H1 (cell line): ENCODE measurements around the gene CCDC154. TPM values are rescaled to one million over a fixed set of nuclear protein-coding genes. Genes with fewer than 3 reads are reported as not detected.

ENCODE experiments used
- CTCF ChIA-PET: fragments of 300-600 bp; sonication (Branson Sonifier 250); formaldehyde crosslinking; loops from one replicate; lab custom pipeline; 2021; ENCODE audit not compliant: partially characterized antibody; lab: Charles Lee
- POLR2A ChIA-PET: fragments of 300-600 bp; sonication (Branson Sonifier 250); formaldehyde crosslinking; loops from one replicate; lab custom pipeline; 2021; ENCODE audit warnings: inconsistent platforms; ENCODE audit not compliant: partially characterized antibody; lab: Charles Lee
- DNase-seq, 2 experiments: peaks; one replicate each; pipeline versions ENCODE4 v3.0.0 to v3.0.0-alpha.2; 2010 to 2022; ENCODE audit warnings: low spot score in 2 of 2, low read depth in 1 of 2, mixed read lengths in 1 of 2
- FAIRE-seq: peaks from 2 replicates; lab custom pipeline; 2011; peaks lifted over from hg19 to GRCh38; lab: Jason Lieb, UNC
- H2AFZ ChIP-seq: 2 replicates; pipeline ENCODE4 v1.8.1; 2012; ENCODE audit warnings: low read length, inconsistent platforms
- H2AK5ac ChIP-seq: 2 replicates; pipeline ENCODE4 v1.6.1; 2013; ENCODE audit warnings: low read depth, low read length
- H2BK120ac ChIP-seq: replicated peaks from 2 replicates; pipeline ENCODE3; 2013; ENCODE audit warnings: low read depth, low read length, inconsistent platforms
- H2BK12ac ChIP-seq: 2 replicates; pipeline ENCODE4 v1.6.1; 2013; ENCODE audit warnings: low read depth, low read length
- H2BK15ac ChIP-seq: 2 replicates; pipeline ENCODE4 v1.6.1; 2013; ENCODE audit warnings: low read length
- H2BK20ac ChIP-seq: 2 replicates; pipeline ENCODE4 v1.6.1; 2013; ENCODE audit warnings: low read length
- H2BK5ac ChIP-seq: 2 replicates; pipeline ENCODE4 v1.6.1; 2013; ENCODE audit warnings: low read depth, low read length
- H3K14ac ChIP-seq: 2 replicates; pipeline ENCODE4 v1.6.1; 2013; ENCODE audit warnings: inconsistent platforms; ENCODE audit not compliant: insufficient read length
- H3K18ac ChIP-seq: 2 replicates; pipeline ENCODE4 v1.6.1; 2013; ENCODE audit warnings: low read length; ENCODE audit errors: extremely low read depth
- H3K23ac ChIP-seq: 2 replicates; pipeline ENCODE4 v1.6.1; 2013; ENCODE audit warnings: inconsistent platforms; ENCODE audit not compliant: insufficient read length
- H3K23me2 ChIP-seq: 2 replicates; pipeline ENCODE4 v1.6.1; 2013; ENCODE audit warnings: low read depth, low read length
- H3K27ac ChIP-seq: 2 replicates; pipeline ENCODE4 v1.6.1; 2011; ENCODE audit warnings: low read depth, low read length, inconsistent platforms
- H3K27me3 ChIP-seq, 4 experiments: replicated peaks in 1 of 4; 1 replicate in 1 of 4; 2 replicates in 3 of 4; pipeline versions ENCODE4 v1.6.1 to v1.8.1; 2011 to 2013; ENCODE audit warnings: low read length in 3 of 4, mild to moderate bottlenecking in 3 of 4, inconsistent platforms in 2 of 4, mixed read lengths in 2 of 4, moderate library complexity in 1 of 4; ENCODE audit not compliant: control insufficient read depth in 3 of 4, insufficient read depth in 3 of 4; ENCODE audit errors: extremely low read depth in 1 of 4
- H3K36me3 ChIP-seq, 4 experiments: 2 replicates each; pipeline versions ENCODE4 v1.6.1 to v1.8.1; 2011 to 2013; ENCODE audit warnings: mild to moderate bottlenecking in 4 of 4, low read length in 3 of 4, moderate library complexity in 2 of 4, control low read depth in 1 of 4, inconsistent platforms in 1 of 4; ENCODE audit not compliant: insufficient read depth in 4 of 4, control insufficient read depth in 2 of 4
- H3K4ac ChIP-seq: replicated peaks from 2 replicates; pipeline ENCODE3; 2013; ENCODE audit warnings: low read length, low read depth, mixed read lengths, inconsistent platforms; ENCODE audit not compliant: insufficient read length
- H3K4me1 ChIP-seq, 4 experiments: replicated peaks in 1 of 4; 1 replicate in 1 of 4; 2 replicates in 3 of 4; pipeline versions ENCODE4 v1.6.1 to v1.8.1; 2011 to 2013; ENCODE audit warnings: low read length in 3 of 4, inconsistent platforms in 2 of 4, mixed read lengths in 1 of 4; ENCODE audit not compliant: insufficient read depth in 4 of 4, control insufficient read depth in 3 of 4
- H3K4me2 ChIP-seq, 2 experiments: 2 replicates each; pipeline versions ENCODE4 v1.6.1 to v1.8.1; 2011 to 2013; ENCODE audit warnings: low read depth in 2 of 2, low read length in 2 of 2, control low read depth in 1 of 2, inconsistent platforms in 1 of 2, mild to moderate bottlenecking in 1 of 2; ENCODE audit not compliant: insufficient read depth in 1 of 2
- H3K4me3 ChIP-seq, 4 experiments: fragments of 200-600, 300-600 bp in 1 of 4; sonication (generic), shearing (Covaris generic), sonication (Bioruptor Twin) in 1 of 4; 2 replicates each; pipeline versions ENCODE4 v1.5.1 to v1.8.1; 2011 to 2016; ENCODE audit warnings: low read length in 4 of 4, low read depth in 3 of 4, control low read depth in 2 of 4, inconsistent platforms in 2 of 4, mild to moderate bottlenecking in 2 of 4, mixed read lengths in 1 of 4, moderate library complexity in 1 of 4; ENCODE audit not compliant: insufficient read depth in 2 of 4; ENCODE audit errors: extremely low read depth in 1 of 4
- H3K56ac ChIP-seq: replicated peaks from 2 replicates; pipeline ENCODE3; 2013; ENCODE audit warnings: low read depth, mild to moderate bottlenecking, mixed read lengths, low read length, inconsistent platforms; ENCODE audit not compliant: insufficient read length
- H3K79me1 ChIP-seq: 2 replicates; pipeline ENCODE4 v1.6.1; 2013; ENCODE audit warnings: low read depth, low read length, control low read depth
- H3K79me2 ChIP-seq, 2 experiments: 2 replicates each; pipeline versions ENCODE4 v1.6.1 to v1.8.1; 2012 to 2013; ENCODE audit warnings: low read length in 2 of 2, mild to moderate bottlenecking in 2 of 2, inconsistent platforms in 1 of 2; ENCODE audit not compliant: insufficient read depth in 2 of 2, control insufficient read depth in 1 of 2
- H3K9ac ChIP-seq, 4 experiments: replicated peaks in 1 of 4; 1 replicate in 1 of 4; 2 replicates in 3 of 4; pipeline versions ENCODE4 v1.6.1 to v1.8.1; 2011 to 2013; ENCODE audit warnings: low read depth in 3 of 4, low read length in 3 of 4, control low read depth in 2 of 4, mild to moderate bottlenecking in 2 of 4, moderate library complexity in 2 of 4, inconsistent platforms in 1 of 4; ENCODE audit errors: extremely low read depth in 1 of 4
- H3K9me3 ChIP-seq, 2 experiments: 2 replicates each; pipeline versions ENCODE4 v1.6.1 to v1.8.1; 2012 to 2013; ENCODE audit warnings: mild to moderate bottlenecking in 2 of 2, moderate library complexity in 2 of 2, control low read depth in 1 of 2, inconsistent platforms in 1 of 2, low read depth in 1 of 2, low read length in 1 of 2, mixed read lengths in 1 of 2; ENCODE audit not compliant: insufficient read depth in 2 of 2
- H4K20me1 ChIP-seq, 2 experiments: replicated peaks in 1 of 2; 2 replicates each; pipeline versions ENCODE3 to v1.8.1; 2011 to 2013; ENCODE audit warnings: inconsistent platforms in 2 of 2, low read length in 2 of 2, mild to moderate bottlenecking in 1 of 2; ENCODE audit not compliant: insufficient read depth in 2 of 2, control insufficient read depth in 1 of 2
- H4K5ac ChIP-seq: 2 replicates; pipeline ENCODE4 v1.6.1; 2013; ENCODE audit warnings: low read length, low read depth, mixed read lengths, inconsistent platforms; ENCODE audit not compliant: insufficient read length
- H4K8ac ChIP-seq: 2 replicates; pipeline ENCODE4 v1.8.0; 2013; ENCODE audit warnings: mild to moderate bottlenecking, moderate library complexity, low read length, inconsistent platforms; ENCODE audit not compliant: insufficient read depth; ENCODE audit errors: extremely low read depth
- H4K91ac ChIP-seq: replicated peaks from 2 replicates; pipeline ENCODE3; 2013; ENCODE audit warnings: low read length, mixed read lengths, inconsistent platforms; ENCODE audit not compliant: insufficient read length
- CBX8 ChIP-seq: fragments of 300-800, 300-1000 bp; sonication (generic); IDR thresholded peaks from 2 replicates; pipeline ENCODE4 v1.7.1; 2016; ENCODE audit warnings: low read depth, low read length, borderline replicate concordance
- CHD2 ChIP-seq: IDR thresholded peaks from 2 replicates; pipeline ENCODE4 v1.6.1; 2012; ENCODE audit warnings: low read length, improper control_type of control experiment
- HDAC6 ChIP-seq: IDR thresholded peaks from one replicate; pipeline ENCODE4 v1.7.1; 2012; ENCODE audit warnings: low read depth, mild to moderate bottlenecking, inconsistent platforms, low read length, moderate library complexity
- MAX ChIP-seq: IDR thresholded peaks from 2 replicates; pipeline ENCODE4 v1.6.1; 2012; ENCODE audit warnings: inconsistent platforms
- NANOG ChIP-seq: IDR thresholded peaks from 2 replicates; pipeline ENCODE4 v1.6.1; 2011; ENCODE audit warnings: low read length, low read depth, mild to moderate bottlenecking, inconsistent platforms; ENCODE audit not compliant: insufficient read depth, poor library complexity, severe bottlenecking
- POLR2AphosphoS5 ChIP-seq: IDR thresholded peaks from 2 replicates; pipeline ENCODE4 v1.6.1; 2011; ENCODE audit warnings: low read depth, low read length
- RAD21 ChIP-seq, 2 experiments: IDR thresholded peaks in 1 of 2; conservative IDR thresholded peaks in 1 of 2; 2 replicates each; pipeline ENCODE4 v1.6.1; 2011; ENCODE audit warnings: low read depth in 2 of 2, low read length in 2 of 2, improper control_type of control experiment in 1 of 2, inconsistent platforms in 1 of 2, mild to moderate bottlenecking in 1 of 2, moderate library complexity in 1 of 2
- SP4 ChIP-seq: IDR thresholded peaks from 2 replicates; pipeline ENCODE4 v1.6.1; 2012; ENCODE audit warnings: low read length, inconsistent platforms
- TCF12 ChIP-seq: IDR thresholded peaks from 2 replicates; pipeline ENCODE4 v1.6.1; 2011; ENCODE audit warnings: low read depth, mild to moderate bottlenecking, low read length
- TEAD4 ChIP-seq: IDR thresholded peaks from 2 replicates; pipeline ENCODE4 v1.6.1; 2012; ENCODE audit warnings: low read depth, low read length, inconsistent platforms, mixed read lengths
- YY1 ChIP-seq: IDR thresholded peaks from 2 replicates; pipeline ENCODE4 v1.6.1; 2011; ENCODE audit warnings: low read depth, mild to moderate bottlenecking, low read length
- WGBS, 2 experiments: shearing (Covaris generic) in 1 of 2; methylation state at CpG; one replicate each; pipeline versions ENCODE4 v1.1.6 to v1.1.7; 2013 to 2015; ENCODE audit warnings: low lambda C conversion rate in 2 of 2, mixed read lengths in 2 of 2, inconsistent platforms in 1 of 2, low coverage in 1 of 2, missing lambda C conversion rate in 1 of 2; ENCODE audit not compliant: insufficient replicate concordance in 2 of 2, insufficient coverage in 1 of 2, insufficient read length in 1 of 2; ENCODE audit errors: extremely low coverage in 1 of 2, missing lambda C conversion rate in 1 of 2; 5-methylcytosine and 5-hydroxymethylcytosine counted together
- polyA plus RNA-seq, 7 experiments: library from polyadenylated mRNA; depleted of rRNA in 3 of 7; stranded (reverse) in 5 of 7; unstranded in 2 of 7; fragments of >200 nt in 5 of 7; fragments of 200-250 nt in 2 of 7; gene quantifications; 1 replicate in 5 of 7; 2 replicates in 1 of 7; 4 replicates in 1 of 7; pipeline versions ENCODE4 v1.2.1 to v1.2.3, GENCODE V29; 2011 to 2013; ENCODE audit warnings: missing spikeins in 2 of 7, mixed read lengths in 2 of 7
- total RNA-seq: library from RNA; stranded (reverse); fragmentation: NEBNext Ultra II Directional; extraction: Animal tissue kit (Norgen Biotek cat#: 25700); gene quantifications from 2 replicates; pipeline ENCODE4 v1.2.1, GENCODE V29; 2021

The CCDC154 gene
- total and polyA plus RNA-seq, 2 of the 8 experiments (the other 6 are each of a cell fraction or from before 2014, with no cell fraction given), result 0.15 to 0.88 TPM

- no peak overlapping the region for H4K5ac ChIP-seq
- no peak overlapping the region for H2AK5ac ChIP-seq
- FAIRE-seq, result no peak
- H2BK15ac ChIP-seq, result no peak overlapping the region
- no peaks in the 10 kb centered on the region for H3K79me1 ChIP-seq
- H3K18ac ChIP-seq, result no peak overlapping the region
- no peak for TF ChIP-seq YY1
- TF ChIP-seq CBX8, result no peak
- TF ChIP-seq NANOG, result no peak
- TF ChIP-seq TEAD4, result no peak
- TF ChIP-seq HDAC6, result no peak
- TF ChIP-seq POLR2AphosphoS5, result no peak
- no peak for TF ChIP-seq RAD21 (IDR thresholded peaks at IDR 0.05 in 1 of 2, conservative IDR thresholded peaks at IDR 0.05 in 1 of 2; ENCODE audit: low read depth in 2 of 2, low read length in 2 of 2)
- TF ChIP-seq TCF12, result no peak
- no peak for TF ChIP-seq CHD2
- TF ChIP-seq SP4, result no peak
- TF ChIP-seq MAX, result no peak
- no peak overlapping the region for H3K4me2 ChIP-seq
- H4K8ac ChIP-seq, result no peak overlapping the region
- no peak overlapping the region for H2AFZ ChIP-seq
- no peak overlapping the region for H3K4ac ChIP-seq
- no peak overlapping the region for H2BK5ac ChIP-seq
- H3K4me1 ChIP-seq, result no peaks in the 10 kb centered on the region
- peaks cover under 1 to 13% (median 6%) of the 10 kb centered on the region in 4 experiments; a peak in 4 of 8 replicates for H3K36me3 ChIP-seq
- H3K79me2 ChIP-seq, result no peaks in the 10 kb centered on the region
- WGBS, 2 experiments, result 93% methylated on average over 20 of the region's 22 CpGs; no CpG with 5 or more reads in 1 of the 2 experiments
- no peak overlapping the region for H3K27ac ChIP-seq
- no peak overlapping the region for H3K14ac ChIP-seq
- POLR2A ChIA-PET, result no interaction called here
- H2BK120ac ChIP-seq, result no peak overlapping the region
- no peak overlapping the region for H3K4me3 ChIP-seq
- H3K23me2 ChIP-seq, result no peaks in the 10 kb centered on the region
- DNase-seq, result no peak
- H3K23ac ChIP-seq, result no peak overlapping the region
- no peak overlapping the region for H2BK20ac ChIP-seq
- peaks cover 0 to 4% of the 10 kb centered on the region in 2 experiments for H4K20me1 ChIP-seq
- no peak overlapping the region for H3K9ac ChIP-seq
- CTCF ChIA-PET, result no interaction called here
- no peaks in the 10 kb centered on the region for H3K27me3 ChIP-seq
- no peak overlapping the region for H4K91ac ChIP-seq
- H3K56ac ChIP-seq, result no peak overlapping the region
- no peaks in the 10 kb centered on the region for H3K9me3 ChIP-seq
- no peak overlapping the region for H2BK12ac ChIP-seq
These were observed 48.8 kb downstream of the CCDC154 start for GRCh38 chr16:1395444-1396031.
